PC-3 (cell line): Measurements from ENCODE around the gene NINJ2. TPM values are rescaled to one million over a fixed set of nuclear protein-coding genes. Genes with fewer than 3 reads are reported as not detected.

Experiments used
- ATAC-seq: fragments of 200-7000 bp; cut with Tn5 transposase; 2 replicates; pipeline ENCODE4 v1.9.1; 2020; ENCODE audit warnings: mild to moderate bottlenecking, moderate library complexity
- BruUV-seq: library from RNA; stranded (reverse); fragments of 400-500 nt; replicated peaks from 2 replicates; lab custom pipeline; 2021; lab: Mats Ljungman, UMichigan
- CTCF ChIA-PET: fragments of 300-600 bp; sonication (Branson Sonifier 250); formaldehyde crosslinking; loops from one replicate; lab custom pipeline; 2022; ENCODE audit warnings: antibody characterized with exemption; lab: Charles Lee
- POLR2A ChIA-PET: fragments of 300-600 bp; sonication (Branson Sonifier 250); formaldehyde crosslinking; loops from one replicate; lab custom pipeline; 2022; ENCODE audit warnings: antibody characterized with exemption; ENCODE audit not compliant: unreplicated experiment; lab: Charles Lee
- DNase-seq: peaks from one replicate; pipeline ENCODE4 v3.0.0-alpha.2; 2015
- H2AFZ ChIP-seq: fragments of 300-600 bp; sonication (generic); 2 replicates; pipeline ENCODE4 v1.6.0; 2016; ENCODE audit warnings: antibody characterized with exemption, low read length
- H3F3A ChIP-seq: fragments of 300-600 bp; sonication (generic); one replicate; pipeline ENCODE4 v1.6.0; 2017; ENCODE audit warnings: antibody characterized with exemption, low read length, control low read depth, mild to moderate bottlenecking; ENCODE audit not compliant: unreplicated experiment
- H3K27ac ChIP-seq: fragments of 300-600 bp; sonication (generic); 2 replicates; pipeline ENCODE4 v1.5.1; 2016; ENCODE audit warnings: mild to moderate bottlenecking, low read length
- H3K27me3 ChIP-seq: fragments of 300-600 bp; sonication (generic); 2 replicates; pipeline ENCODE4 v1.6.1; 2016; ENCODE audit warnings: low read length, mixed read lengths
- H3K36me3 ChIP-seq: fragments of 300-600 bp; sonication (generic); 2 replicates; pipeline ENCODE4 v1.6.1; 2016; ENCODE audit warnings: low read depth, mixed run types, low read length, mixed read lengths
- H3K4me1 ChIP-seq: fragments of 300-600 bp; sonication (generic); 2 replicates; pipeline ENCODE4 v1.5.1; 2016; ENCODE audit warnings: low read length; ENCODE audit not compliant: insufficient read depth
- H3K4me2 ChIP-seq: fragments of 300-600 bp; sonication (generic); 2 replicates; pipeline ENCODE4 v1.6.0; 2016; ENCODE audit warnings: low read length
- H3K4me3 ChIP-seq: fragments of 300-600 bp; sonication (generic); 2 replicates; pipeline ENCODE4 v1.5.1; 2016; ENCODE audit warnings: mild to moderate bottlenecking, low read length, mixed read lengths
- H3K79me2 ChIP-seq: fragments of 300-600 bp; sonication (generic); 2 replicates; pipeline ENCODE4 v1.6.1; 2017; ENCODE audit warnings: low read length, mixed read lengths
- H3K9ac ChIP-seq: fragments of 300-600 bp; sonication (generic); 2 replicates; pipeline ENCODE4 v1.6.0; 2016; ENCODE audit warnings: mild to moderate bottlenecking, low read length
- H3K9me2 ChIP-seq: fragments of 300-600 bp; sonication (generic); replicated peaks from 2 replicates; pipeline ENCODE4 v1.6.1; 2016; ENCODE audit warnings: mixed run types, low read length, mixed read lengths
- H3K9me3 ChIP-seq: fragments of 300-600 bp; sonication (generic); 2 replicates; pipeline ENCODE4 v1.6.1; 2016; ENCODE audit warnings: low read length, mixed read lengths
- H4K20me1 ChIP-seq: fragments of 300-600 bp; sonication (generic); 2 replicates; pipeline ENCODE4 v1.6.1; 2016; ENCODE audit warnings: low read length, mixed read lengths
- CTCF ChIP-seq: fragments of 300-600 bp; sonication (generic); conservative IDR thresholded peaks from 2 replicates; pipeline ENCODE4 v1.5.1; 2017; ENCODE audit warnings: antibody characterized with exemption, low read depth, mild to moderate bottlenecking, low read length
- EZH2 ChIP-seq: fragments of 300-600 bp; sonication (generic); IDR thresholded peaks from one replicate; pipeline ENCODE4 v1.6.1; 2017; ENCODE audit warnings: antibody characterized with exemption, mild to moderate bottlenecking, low read length; ENCODE audit not compliant: unreplicated experiment
- EZH2phosphoT487 ChIP-seq: fragments of 300-600 bp; sonication (generic); IDR thresholded peaks from 2 replicates; pipeline ENCODE4 v1.6.1; 2018; ENCODE audit warnings: mild to moderate bottlenecking, antibody characterized with exemption, low read length, borderline replicate concordance
- intact Hi-C: fragments of 100-400 bp; cut with micrococcal nuclease; formaldehyde crosslinking; loops from 2 replicates; pipeline ENCODE4 v1.9.0; 2023
- total RNA-seq: library from RNA; depleted of rRNA; stranded (reverse); fragments of >200 nt; gene quantifications from 2 replicates; pipeline ENCODE4 v1.2.3, GENCODE V29; 2014

NINJ2 gene
- total RNA-seq, 1 experiment from 2014 or later: not detected

GRCh38 chr12:527729-528128, 135.5 kb downstream of the NINJ2 start:
- BruUV-seq: no TSS peak
- TF ChIP-seq EZH2 (no peak), EZH2phosphoT487 (no peak), CTCF (no peak)
- H3K9me3 ChIP-seq: no peaks in the 10 kb centered on the region
- no peaks in the 10 kb centered on the region for H4K20me1 ChIP-seq
- intact Hi-C loops: no loop called here
- H3K27me3 ChIP-seq: no peaks in the 10 kb centered on the region
- no peaks in the 10 kb centered on the region for H3F3A ChIP-seq
- ChIA-PET CTCF (no interaction called here), POLR2A (no interaction called here)
- no peak overlapping the region for H3K9ac ChIP-seq
- H3K36me3 ChIP-seq: no peaks in the 10 kb centered on the region
- no peak overlapping the region for H3K27ac ChIP-seq
- H3K4me2 ChIP-seq: no peak overlapping the region
- peaks cover 8% of the 10 kb centered on the region; the same call in 1 of the 2 replicates for H3K4me1 ChIP-seq
- H3K4me3 ChIP-seq: no peak overlapping the region
- DNase-seq: no peak
- H3K79me2 ChIP-seq: no peaks in the 10 kb centered on the region
- ATAC-seq: no peak
- no peak overlapping the region for H2AFZ ChIP-seq
- no peaks in the 10 kb centered on the region for H3K9me2 ChIP-seq

GRCh38 chr12:527241-527640, 136.0 kb downstream of the NINJ2 start:
- no peaks in the 10 kb centered on the region for H3K9me2 ChIP-seq
- TF ChIP-seq EZH2phosphoT487 (no peak), CTCF (no peak), EZH2 (no peak)
- ChIA-PET POLR2A (no interaction called here), CTCF (no interaction called here)
- H3K4me1 ChIP-seq: peaks cover 6% of the 10 kb centered on the region; the same call in 1 of the 2 replicates
- ATAC-seq (no peak), DNase-seq (no peak)
- no peaks in the 10 kb centered on the region for H3F3A ChIP-seq
- H3K27me3 ChIP-seq: no peaks in the 10 kb centered on the region
- BruUV-seq: no TSS peak
- H3K4me3 ChIP-seq: no peak overlapping the region
- no peaks in the 10 kb centered on the region for H3K36me3 ChIP-seq
- no peak overlapping the region for H2AFZ ChIP-seq
- H4K20me1 ChIP-seq: no peaks in the 10 kb centered on the region
- H3K9ac ChIP-seq: no peak overlapping the region
- no peak overlapping the region for H3K4me2 ChIP-seq
- intact Hi-C loops: no loop called here
- no peaks in the 10 kb centered on the region for H3K79me2 ChIP-seq
- H3K27ac ChIP-seq: no peak overlapping the region
- no peaks in the 10 kb centered on the region for H3K9me3 ChIP-seq

GRCh38 chr12:526089-526488, 137.2 kb downstream of the NINJ2 start:
- POLR2A ChIA-PET: no interaction called here
- Histone ChIP-seq H3K79me2 (no peaks in the 10 kb centered on the region), H3K9me3 (no peaks in the 10 kb centered on the region), H3K27me3 (no peaks in the 10 kb centered on the region), H3K4me2 (no peak overlapping the region), H3K36me3 (no peaks in the 10 kb centered on the region), H3K4me3 (no peak overlapping the region), H3K9me2 (no peaks in the 10 kb centered on the region), H3K27ac (no peak overlapping the region), H3F3A (no peaks in the 10 kb centered on the region), H3K9ac (no peak overlapping the region), H4K20me1 (no peaks in the 10 kb centered on the region), H2AFZ (no peak overlapping the region), H3K4me1 (peaks cover 6% of the 10 kb centered on the region; the same call in 1 of the 2 replicates)
- no TSS peak for BruUV-seq
- ATAC-seq: no peak
- CTCF ChIA-PET: no interaction called here
- DNase-seq: no peak
- TF ChIP-seq EZH2phosphoT487 (no peak), CTCF (no peak), EZH2 (no peak)
- intact Hi-C loops: no loop called here
